ENCODE results near the gene PTBP3.
A peak's percentile ranks its signal among the peaks of the same experiment; 100 is the strongest.

Gene PTBP3

GRCh38 chr9:112360047-112360804, 26.8 kb upstream of the PTBP3 start:
- no peak for DNase-seq

- DNase-seq, result no peak
These were observed 22.0 kb upstream of the PTBP3 start for GRCh38 chr9:112355427-112355897.

- DNase-seq, result no peak
These were observed 20.8 kb upstream of the PTBP3 start for GRCh38 chr9:112354081-112354743.

- DNase-seq, result no peak
These were observed 18.8 kb upstream of the PTBP3 start for GRCh38 chr9:112352209-112352608.

GRCh38 chr9:112351184-112351583, 17.8 kb upstream of the PTBP3 start:
- DNase-seq, result no peak

- DNase-seq, result no peak
These were observed 15.6 kb upstream of the PTBP3 start for GRCh38 chr9:112349008-112349333.

- peak; percentile 75 to 77 for DNase-seq
These were observed 15.0 kb upstream of the PTBP3 start for GRCh38 chr9:112348257-112349007.

GRCh38 chr9:112341730-112342129, 8.3 kb upstream of the PTBP3 start:
- no peak for DNase-seq

GRCh38 chr9:112339886-112340285, 6.5 kb upstream of the PTBP3 start:
- no peak for DNase-seq

GRCh38 chr9:112338561-112338960, 5.1 kb upstream of the PTBP3 start:
- DNase-seq, result no peak

GRCh38 chr9:112337547-112337946, 4.1 kb upstream of the PTBP3 start:
- no peak for DNase-seq

- peak; percentile 21 to 31 for DNase-seq
These were observed 1.0 kb upstream of the PTBP3 start for GRCh38 chr9:112334432-112334841.

- peak; percentile 93 to 94 for DNase-seq
These were observed 416 bp upstream of the PTBP3 start for GRCh38 chr9:112333639-112334431.

- no peak for DNase-seq
These were observed 794 bp downstream of the PTBP3 start for GRCh38 chr9:112332674-112332976.

GRCh38 chr9:112332214-112332613, 1.2 kb downstream of the PTBP3 start:
- DNase-seq, result no peak

GRCh38 chr9:112331674-112331952, 1.8 kb downstream of the PTBP3 start:
- no peak for DNase-seq

GRCh38 chr9:112328545-112328944, 4.9 kb downstream of the PTBP3 start:
- no peak for DNase-seq

GRCh38 chr9:112327718-112328450, 5.5 kb downstream of the PTBP3 start:
- DNase-seq, result no peak

- DNase-seq, result no peak
These were observed 7.2 kb downstream of the PTBP3 start for GRCh38 chr9:112326194-112326593.

GRCh38 chr9:112325600-112325999, 7.8 kb downstream of the PTBP3 start:
- no peak for DNase-seq

GRCh38 chr9:112325127-112325526, 8.3 kb downstream of the PTBP3 start:
- DNase-seq, result no peak

GRCh38 chr9:112323378-112323854, 10.0 kb downstream of the PTBP3 start:
- no peak for DNase-seq
